ENCODE data around the gene NCR2.

NCR2 gene

DNA sequence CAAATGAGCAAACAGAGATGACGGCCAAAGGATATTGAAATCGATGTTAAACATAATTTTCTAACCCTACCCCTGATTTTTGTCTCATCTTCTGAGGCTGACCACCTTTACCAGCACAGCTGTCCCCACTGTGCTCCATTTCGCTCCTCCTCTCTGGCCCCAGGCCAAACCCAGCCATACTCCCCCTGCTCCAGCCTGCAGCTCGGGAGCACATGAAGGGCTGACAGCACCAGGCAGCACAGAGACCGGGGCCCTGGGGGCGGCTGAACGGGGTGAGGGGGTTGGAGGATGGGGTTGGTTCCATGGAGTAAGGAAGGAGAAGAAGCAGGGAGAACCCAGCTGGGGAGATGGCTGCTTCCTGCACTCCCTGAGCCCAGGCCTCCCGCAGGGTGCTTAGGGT, 3.2 kb upstream of the NCR2 start:
- no peak overlapping the region for H3K4me3 ChIP-seq (ENCODE audit: extremely low read depth, insufficient read depth, low read length, poor library complexity, severe bottlenecking)
- H3K27ac ChIP-seq (ENCODE audit: low read depth, low read length, severe bottlenecking): no peak overlapping the region
- 86 to 89% methylated on average over 7 of the region's 8 CpGs for WGBS, 2 experiments (ENCODE audit: insufficient coverage in 2 of 2)
- no peaks in the 10 kb centered on the region for H3K4me1 ChIP-seq (ENCODE audit: control insufficient read depth, insufficient read depth, low read length, poor library complexity, severe bottlenecking)
- no peaks in the 10 kb centered on the region for H3K9me3 ChIP-seq (ENCODE audit: control insufficient read depth, low read length)
- H3K36me3 ChIP-seq (ENCODE audit: control insufficient read depth, insufficient read depth, low read length): no peaks in the 10 kb centered on the region

DNA sequence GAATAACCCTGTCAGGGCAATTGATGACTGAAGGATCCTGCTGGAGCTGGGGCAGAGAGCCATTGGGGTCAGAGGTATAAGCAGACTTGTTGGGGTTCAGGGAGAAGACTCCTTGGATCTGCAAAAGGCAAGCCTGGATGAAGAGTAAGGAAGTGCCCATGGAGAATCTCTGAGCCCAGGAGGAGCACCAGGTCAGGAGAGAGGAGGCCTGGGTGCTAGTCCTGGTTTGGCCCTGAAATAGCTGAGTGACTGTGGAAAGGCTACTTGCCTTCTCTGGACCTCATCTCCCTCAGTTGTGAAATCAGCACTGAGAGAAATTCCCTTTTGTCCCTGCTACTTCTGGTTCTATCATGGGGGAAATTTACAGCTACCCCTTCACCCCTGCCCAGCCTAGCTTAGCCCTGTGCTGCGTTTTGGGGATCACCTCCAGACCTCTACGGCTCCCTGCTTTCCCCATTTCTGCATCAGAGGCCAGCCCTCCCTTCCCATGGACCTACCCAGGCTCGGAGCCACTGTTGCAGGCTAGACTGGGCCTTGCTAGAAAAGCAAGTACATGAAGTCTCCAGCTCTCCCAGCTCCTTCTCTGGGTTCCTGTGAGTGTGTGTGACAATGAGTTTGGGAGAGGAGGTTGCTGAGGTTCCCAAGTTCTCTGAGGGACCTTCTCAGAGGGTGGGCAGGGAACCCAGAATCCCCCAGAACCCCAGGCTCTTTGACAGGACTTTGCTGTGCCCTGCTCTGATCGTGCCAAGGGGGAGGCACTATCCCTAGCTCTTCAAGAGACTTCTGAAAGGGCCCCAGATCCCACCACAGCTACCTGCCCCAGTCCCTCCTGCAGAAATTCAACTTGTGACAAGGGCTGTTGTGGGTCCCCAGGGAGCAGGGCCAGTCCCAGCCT, 2.3 kb upstream of the NCR2 start:
- H3K27ac ChIP-seq (ENCODE audit: low read depth, low read length, severe bottlenecking): no peak overlapping the region
- no peak overlapping the region for H3K4me3 ChIP-seq (ENCODE audit: extremely low read depth, insufficient read depth, low read length, poor library complexity, severe bottlenecking)
- no peaks in the 10 kb centered on the region for H3K36me3 ChIP-seq (ENCODE audit: control insufficient read depth, insufficient read depth, low read length)
- H3K4me1 ChIP-seq (ENCODE audit: control insufficient read depth, insufficient read depth, low read length, poor library complexity, severe bottlenecking): no peaks in the 10 kb centered on the region
- no peaks in the 10 kb centered on the region for H3K9me3 ChIP-seq (ENCODE audit: control insufficient read depth, low read length)
- WGBS, 2 experiments (ENCODE audit: insufficient coverage in 2 of 2): 74 to 90% methylated on average over 3 of the region's 4 CpGs

DNA sequence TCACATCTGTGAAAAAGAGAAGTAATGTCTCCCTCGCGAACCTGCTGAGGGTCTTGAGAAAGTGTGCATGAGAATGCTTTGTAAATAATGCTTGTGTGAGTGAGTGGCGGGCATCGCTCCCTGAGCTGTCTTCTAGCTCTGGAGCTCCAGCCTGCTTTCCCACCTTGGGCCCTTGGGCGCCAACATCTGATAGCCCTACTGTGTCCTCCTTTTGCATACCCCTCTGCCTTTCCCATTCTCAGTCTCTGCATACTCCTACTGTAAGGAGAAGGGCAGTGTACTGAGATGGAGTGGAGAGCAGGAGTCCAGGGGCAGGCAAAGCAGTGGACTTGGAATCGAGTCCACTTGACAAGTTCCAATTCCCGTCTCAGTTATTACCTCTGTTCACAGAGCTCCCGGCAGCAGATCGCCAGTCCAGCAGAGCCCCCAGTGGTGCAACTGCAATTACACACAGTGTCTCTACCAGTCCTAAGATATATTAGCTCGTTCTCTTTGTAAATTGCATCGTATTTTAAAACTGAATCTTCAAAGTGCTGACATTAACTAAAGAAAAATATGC, 847 bp upstream of the NCR2 start:
- H3K4me1 ChIP-seq (ENCODE audit: control insufficient read depth, insufficient read depth, low read length, poor library complexity, severe bottlenecking): no peaks in the 10 kb centered on the region
- no peaks in the 10 kb centered on the region for H3K36me3 ChIP-seq (ENCODE audit: control insufficient read depth, insufficient read depth, low read length)
- WGBS, 2 experiments (ENCODE audit: insufficient coverage in 2 of 2): 62 to 91% methylated on average over 4 to 6 of the region's 11 CpGs
- no peak overlapping the region for H3K4me3 ChIP-seq (ENCODE audit: extremely low read depth, insufficient read depth, low read length, poor library complexity, severe bottlenecking)
- no peaks in the 10 kb centered on the region for H3K9me3 ChIP-seq (ENCODE audit: control insufficient read depth, low read length)
- H3K27ac ChIP-seq (ENCODE audit: low read depth, low read length, severe bottlenecking): no peak overlapping the region

DNA sequence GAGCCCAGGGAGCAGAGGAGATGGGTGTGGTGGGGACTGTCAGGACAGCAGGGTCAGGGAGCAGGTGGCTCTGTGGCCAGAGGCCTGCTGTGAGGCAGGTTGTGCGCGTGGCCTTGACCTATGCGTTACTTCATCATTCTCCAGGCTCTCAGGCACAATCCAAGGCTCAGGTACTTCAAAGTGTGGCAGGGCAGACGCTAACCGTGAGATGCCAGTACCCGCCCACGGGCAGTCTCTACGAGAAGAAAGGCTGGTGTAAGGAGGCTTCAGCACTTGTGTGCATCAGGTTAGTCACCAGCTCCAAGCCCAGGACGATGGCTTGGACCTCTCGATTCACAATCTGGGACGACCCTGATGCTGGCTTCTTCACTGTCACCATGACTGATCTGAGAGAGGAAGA, 535 bp downstream of the NCR2 start:
- no peaks in the 10 kb centered on the region for H3K36me3 ChIP-seq (ENCODE audit: control insufficient read depth, insufficient read depth, low read length)
- H3K27ac ChIP-seq (ENCODE audit: low read depth, low read length, severe bottlenecking): no peak overlapping the region
- H3K9me3 ChIP-seq (ENCODE audit: control insufficient read depth, low read length): no peaks in the 10 kb centered on the region
- H3K4me1 ChIP-seq (ENCODE audit: control insufficient read depth, insufficient read depth, low read length, poor library complexity, severe bottlenecking): no peaks in the 10 kb centered on the region
- WGBS, 2 experiments (ENCODE audit: insufficient coverage in 2 of 2): 84 to 86% methylated on average over 11 of the region's 11 CpGs
- no peak overlapping the region for H3K4me3 ChIP-seq (ENCODE audit: extremely low read depth, insufficient read depth, low read length, poor library complexity, severe bottlenecking)

DNA sequence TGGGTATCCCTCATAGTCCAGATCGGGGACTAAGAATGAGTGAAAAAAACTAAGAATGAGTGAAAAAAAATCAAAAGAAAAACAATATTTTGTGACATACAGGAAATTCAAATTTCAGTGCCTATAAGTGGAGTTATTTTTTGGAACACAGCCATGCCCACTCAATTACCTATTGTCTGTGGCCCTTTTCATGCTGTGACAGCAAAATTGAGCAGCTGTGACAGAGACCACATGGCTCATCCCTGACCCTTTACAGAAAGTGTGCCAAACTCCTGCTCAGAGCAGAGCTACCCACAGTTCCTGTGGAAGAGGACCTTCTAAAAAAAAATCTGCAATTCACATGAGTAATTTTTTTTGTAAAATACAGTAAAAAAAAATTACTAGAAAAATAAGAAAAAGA, 1.4 kb downstream of the NCR2 start:
- no peak overlapping the region for H3K4me3 ChIP-seq (ENCODE audit: extremely low read depth, insufficient read depth, low read length, poor library complexity, severe bottlenecking)
- no peaks in the 10 kb centered on the region for H3K4me1 ChIP-seq (ENCODE audit: control insufficient read depth, insufficient read depth, low read length, poor library complexity, severe bottlenecking)
- WGBS, 2 experiments (ENCODE audit: insufficient coverage in 2 of 2): no CpG with 5 or more reads among the region's 1 CpG
- no peak overlapping the region for H3K27ac ChIP-seq (ENCODE audit: low read depth, low read length, severe bottlenecking)
- H3K36me3 ChIP-seq (ENCODE audit: control insufficient read depth, insufficient read depth, low read length): no peaks in the 10 kb centered on the region
- no peaks in the 10 kb centered on the region for H3K9me3 ChIP-seq (ENCODE audit: control insufficient read depth, low read length)

DNA sequence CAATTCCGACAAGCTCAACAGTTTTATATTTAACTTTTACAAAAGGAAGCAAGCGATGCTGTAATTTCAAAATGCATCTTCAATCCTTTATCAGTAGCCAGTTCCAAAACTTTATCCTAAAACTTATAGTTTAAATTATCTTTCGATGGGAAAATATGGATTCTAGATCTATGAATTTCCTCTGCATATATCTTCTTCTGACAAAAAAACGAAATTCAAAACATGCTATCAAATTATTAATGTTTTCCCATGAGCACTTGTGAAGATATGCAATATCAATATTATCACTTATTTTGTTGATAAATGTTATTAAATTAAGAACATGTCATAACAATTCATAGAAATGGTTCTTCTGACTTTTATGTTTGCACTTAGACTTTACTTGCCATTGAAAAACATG, 2.3 kb downstream of the NCR2 start:
- Histone ChIP-seq H3K4me1 (ENCODE audit: control insufficient read depth, insufficient read depth, low read length, poor library complexity, severe bottlenecking) (no peaks in the 10 kb centered on the region), H3K27ac (ENCODE audit: low read depth, low read length, severe bottlenecking) (no peak overlapping the region), H3K4me3 (ENCODE audit: extremely low read depth, insufficient read depth, low read length, poor library complexity, severe bottlenecking) (no peak overlapping the region), H3K36me3 (ENCODE audit: control insufficient read depth, insufficient read depth, low read length) (no peaks in the 10 kb centered on the region), H3K9me3 (ENCODE audit: control insufficient read depth, low read length) (no peaks in the 10 kb centered on the region)
- 100% methylated on average over 1 of the region's 4 CpGs for WGBS, 2 experiments (ENCODE audit: insufficient coverage in 2 of 2)

DNA sequence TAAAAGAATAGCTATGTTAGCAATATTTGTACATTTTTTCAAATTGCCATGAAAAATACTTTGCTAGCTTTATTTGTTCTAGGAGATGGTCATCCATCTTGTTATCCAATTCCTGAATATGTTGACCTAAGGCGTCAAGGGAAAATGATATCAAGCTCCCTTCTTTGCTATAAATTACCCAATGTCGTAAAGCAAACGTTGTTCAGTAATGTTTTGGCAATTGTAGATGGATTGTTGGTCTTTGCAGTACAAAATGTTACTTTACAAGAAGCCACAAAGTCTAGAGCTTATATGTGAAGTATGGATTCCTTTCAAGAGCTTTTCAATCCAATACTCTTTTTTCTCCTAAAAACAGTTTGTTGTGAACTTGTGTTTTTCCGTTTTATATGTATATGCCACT, 3.3 kb downstream of the NCR2 start:
- Histone ChIP-seq H3K27ac (ENCODE audit: low read depth, low read length, severe bottlenecking) (no peak overlapping the region), H3K36me3 (ENCODE audit: control insufficient read depth, insufficient read depth, low read length) (no peaks in the 10 kb centered on the region), H3K9me3 (ENCODE audit: control insufficient read depth, low read length) (no peaks in the 10 kb centered on the region), H3K4me3 (ENCODE audit: extremely low read depth, insufficient read depth, low read length, poor library complexity, severe bottlenecking) (no peak overlapping the region), H3K4me1 (ENCODE audit: control insufficient read depth, insufficient read depth, low read length, poor library complexity, severe bottlenecking) (no peaks in the 10 kb centered on the region)
- 86 to 90% methylated on average over 1 to 2 of the region's 4 CpGs for WGBS, 2 experiments (ENCODE audit: insufficient coverage in 2 of 2)

DNA sequence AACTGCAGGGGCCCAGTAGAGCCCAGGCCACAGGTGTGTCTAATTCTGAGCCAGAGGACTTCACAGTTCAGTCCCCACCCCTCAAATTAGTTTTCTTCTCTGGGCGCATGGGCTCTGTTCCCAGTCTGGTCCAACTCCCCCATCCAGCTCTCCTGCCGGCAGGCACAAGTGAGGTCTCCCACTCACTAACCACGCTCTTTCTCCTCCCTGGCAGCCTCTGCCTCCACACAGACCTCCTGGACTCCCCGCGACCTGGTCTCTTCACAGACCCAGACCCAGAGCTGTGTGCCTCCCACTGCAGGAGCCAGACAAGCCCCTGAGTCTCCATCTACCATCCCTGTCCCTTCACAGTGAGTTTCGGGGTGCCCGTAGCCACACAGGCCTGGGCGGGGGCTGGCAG, 6.2 kb downstream of the NCR2 start:
- H3K36me3 ChIP-seq (ENCODE audit: control insufficient read depth, insufficient read depth, low read length): no peaks in the 10 kb centered on the region
- no peak overlapping the region for H3K4me3 ChIP-seq (ENCODE audit: extremely low read depth, insufficient read depth, low read length, poor library complexity, severe bottlenecking)
- no peaks in the 10 kb centered on the region for H3K9me3 ChIP-seq (ENCODE audit: control insufficient read depth, low read length)
- H3K4me1 ChIP-seq (ENCODE audit: control insufficient read depth, insufficient read depth, low read length, poor library complexity, severe bottlenecking): no peaks in the 10 kb centered on the region
- WGBS, 2 experiments (ENCODE audit: insufficient coverage in 2 of 2): 93 to 95% methylated on average over 7 of the region's 8 CpGs
- no peak overlapping the region for H3K27ac ChIP-seq (ENCODE audit: low read depth, low read length, severe bottlenecking)

DNA sequence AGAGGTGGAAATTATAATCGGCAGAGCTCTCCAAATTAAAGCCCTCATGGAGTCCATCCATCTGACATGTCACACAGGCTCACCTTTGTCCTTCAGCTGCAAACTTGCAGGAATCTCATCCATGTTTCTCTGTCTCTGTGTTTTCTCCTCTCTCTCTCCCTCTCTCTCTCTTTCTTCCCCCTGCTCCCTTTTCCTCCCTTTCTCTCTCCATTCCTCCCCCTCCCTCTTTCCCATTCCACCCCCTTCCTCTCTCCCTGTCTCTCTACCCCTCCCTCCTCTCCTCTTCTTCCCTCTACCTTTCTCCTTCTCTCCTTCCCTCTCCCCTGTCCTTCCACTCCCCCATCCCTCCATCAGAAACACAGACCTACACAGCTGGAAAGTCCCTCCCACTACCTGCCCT, 6.8 kb downstream of the NCR2 start:
- Histone ChIP-seq H3K36me3 (ENCODE audit: control insufficient read depth, insufficient read depth, low read length) (no peaks in the 10 kb centered on the region), H3K27ac (ENCODE audit: low read depth, low read length, severe bottlenecking) (no peak overlapping the region), H3K4me1 (ENCODE audit: control insufficient read depth, insufficient read depth, low read length, poor library complexity, severe bottlenecking) (no peaks in the 10 kb centered on the region), H3K9me3 (ENCODE audit: control insufficient read depth, low read length) (no peaks in the 10 kb centered on the region), H3K4me3 (ENCODE audit: extremely low read depth, insufficient read depth, low read length, poor library complexity, severe bottlenecking) (no peak overlapping the region)
- 78 to 83% methylated on average over 1 of the region's 1 CpG for WGBS, 2 experiments (ENCODE audit: insufficient coverage in 2 of 2)

DNA sequence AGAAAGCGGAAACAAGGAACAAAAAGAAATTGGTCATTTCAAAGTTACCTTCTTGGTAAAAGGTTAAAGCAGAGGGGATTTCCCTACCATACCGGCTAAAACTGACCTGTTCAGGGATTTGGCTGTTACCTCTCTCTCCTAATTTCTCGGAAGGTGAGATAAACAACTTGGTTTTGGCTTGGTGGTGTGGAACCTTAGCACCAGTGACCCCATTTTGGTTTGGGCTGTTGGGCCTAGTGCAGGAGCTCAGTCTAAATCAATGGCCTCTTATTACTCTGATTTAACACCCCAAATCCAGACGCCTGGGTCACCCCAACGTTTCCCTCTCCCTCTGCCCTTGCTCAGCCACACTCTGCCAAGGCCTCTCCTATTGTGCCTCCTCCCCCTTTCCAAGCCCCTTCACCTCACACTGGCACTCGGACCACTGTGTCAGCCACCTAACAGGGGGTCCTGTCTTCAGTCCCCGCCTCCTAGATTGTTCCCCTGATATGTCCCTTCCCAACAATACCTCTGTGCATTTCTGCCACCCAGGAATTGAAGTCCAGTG, 8.3 kb downstream of the NCR2 start:
- Histone ChIP-seq H3K36me3 (ENCODE audit: control insufficient read depth, insufficient read depth, low read length) (no peaks in the 10 kb centered on the region), H3K27ac (ENCODE audit: low read depth, low read length, severe bottlenecking) (no peak overlapping the region), H3K9me3 (ENCODE audit: control insufficient read depth, low read length) (peaks cover 8% of the 10 kb centered on the region), H3K4me3 (ENCODE audit: extremely low read depth, insufficient read depth, low read length, poor library complexity, severe bottlenecking) (no peak overlapping the region), H3K4me1 (ENCODE audit: control insufficient read depth, insufficient read depth, low read length, poor library complexity, severe bottlenecking) (no peaks in the 10 kb centered on the region)
- WGBS, 2 experiments (ENCODE audit: insufficient coverage in 2 of 2): 89 to 90% methylated on average over 6 to 7 of the region's 7 CpGs

DNA sequence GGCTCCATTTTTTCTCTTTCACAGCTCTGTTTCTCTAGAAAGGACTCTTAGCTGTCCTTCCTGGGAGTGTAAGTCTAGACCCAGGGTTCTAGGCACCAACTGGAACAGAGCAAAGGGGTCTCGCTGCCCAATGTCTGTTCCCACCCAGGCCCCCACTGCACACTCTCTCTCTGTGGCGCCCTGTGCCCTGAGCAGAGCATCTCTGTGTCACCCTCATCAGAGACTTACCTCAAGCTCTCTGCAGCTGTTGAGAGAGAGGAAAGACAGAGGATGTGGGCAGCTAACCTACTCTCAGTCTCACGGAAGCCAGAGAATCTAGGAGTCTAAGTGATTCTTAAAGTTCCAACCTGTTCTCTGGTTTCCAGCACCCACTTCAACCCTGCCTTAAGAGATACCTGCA, 9.5 kb downstream of the NCR2 start:
- Histone ChIP-seq H3K36me3 (ENCODE audit: control insufficient read depth, insufficient read depth, low read length) (no peaks in the 10 kb centered on the region), H3K27ac (ENCODE audit: low read depth, low read length, severe bottlenecking) (no peak overlapping the region), H3K4me3 (ENCODE audit: extremely low read depth, insufficient read depth, low read length, poor library complexity, severe bottlenecking) (no peak overlapping the region), H3K9me3 (ENCODE audit: control insufficient read depth, low read length) (peaks cover 8% of the 10 kb centered on the region), H3K4me1 (ENCODE audit: control insufficient read depth, insufficient read depth, low read length, poor library complexity, severe bottlenecking) (no peaks in the 10 kb centered on the region)
- 89 to 100% methylated on average over 1 of the region's 3 CpGs for WGBS, 2 experiments (ENCODE audit: insufficient coverage in 2 of 2)
